Gastroesophageal sphincter (tissue), 4 donors: ENCODE results near the gene IL4I1. TPM values are rescaled to one million over a fixed set of nuclear protein-coding genes. Genes with fewer than 3 reads are reported as not detected.

Experiments
- ATAC-seq: fragments of 150-250 bp; one replicate; pipeline ENCODE4 v1.9.1; 2016; ENCODE audit warnings: mild to moderate bottlenecking, moderate library complexity
- H3K27ac ChIP-seq, 4 donors: fragments of 200-600 bp; sonication (generic) in 3 of 4; 1 replicate in 3 of 4; 2 replicates in 1 of 4; pipeline ENCODE4 v1.5.1; 2016 to 2019
- H3K27me3 ChIP-seq: fragments of 200-600 bp; sonication (generic); one replicate; pipeline ENCODE4 v1.5.1; 2019
- H3K36me3 ChIP-seq, 2 donors: fragments of 200-600 bp; sonication (generic); one replicate each; pipeline ENCODE4 v1.5.1; 2019; ENCODE audit warnings: control low read depth in 1 of 2
- H3K4me1 ChIP-seq, 3 donors: fragments of 200-600 bp; sonication (generic); 1 replicate in 2 of 3; 2 replicates in 1 of 3; pipeline ENCODE4 v1.5.1; 2016 to 2019; ENCODE audit warnings: control low read depth in 2 of 3
- H3K4me3 ChIP-seq, 2 donors: fragments of 200-600 bp; sonication (generic); one replicate each; pipeline ENCODE4 v1.5.1; 2019; ENCODE audit warnings: mild to moderate bottlenecking in 1 of 2, moderate library complexity in 1 of 2
- H3K9me3 ChIP-seq, 3 donors: fragments of 200-600 bp; sonication (generic); one replicate each; pipeline ENCODE4 v1.5.1; 2017 to 2019; ENCODE audit warnings: control low read depth in 2 of 3
- CTCF ChIP-seq, 4 experiments: fragments of 200-600 bp in 2 of 4; fragments of 450-650 bp in 2 of 4; sonication (generic) in 1 of 4; IDR thresholded peaks; one replicate each; pipeline ENCODE4 v1.5.1; 2017 to 2019; ENCODE audit warnings: antibody characterized with exemption in 4 of 4, mild to moderate bottlenecking in 2 of 4, moderate library complexity in 2 of 4
- EP300 ChIP-seq: sonication (generic); formaldehyde crosslinking; IDR thresholded peaks from one replicate; pipeline ENCODE4 v1.6.1; 2017; ENCODE audit warnings: antibody characterized with exemption, mild to moderate bottlenecking
- POLR2A ChIP-seq, 2 donors: fragments of 450-650 bp; IDR thresholded peaks; one replicate each; pipeline ENCODE4 v1.6.1; 2017; ENCODE audit warnings: antibody characterized with exemption in 2 of 2, mild to moderate bottlenecking in 2 of 2, moderate library complexity in 1 of 2
- POLR2AphosphoS5 ChIP-seq: sonication (generic); formaldehyde crosslinking; IDR thresholded peaks from one replicate; pipeline ENCODE4 v1.6.1; 2017; ENCODE audit warnings: antibody characterized with exemption
- WGBS, 2 donors: methylation state at CpG; one replicate each; pipeline ENCODE4 v1.1.5; 2018; ENCODE audit warnings: low coverage in 1 of 2; 5-methylcytosine and 5-hydroxymethylcytosine counted together
- total RNA-seq, 4 donors: library from RNA; depleted of rRNA; stranded (reverse); fragments of >200 nt; gene quantifications; one replicate each; pipeline ENCODE4 v1.1.0, GENCODE V29; 2016

The IL4I1 gene
- total RNA-seq, 4 donors from 2014 or later: 0.39 to 1.2 TPM; not detected in 2

- Histone ChIP-seq H3K9me3 (no peaks in the 10 kb centered on the region), H3K27me3 (no peaks in the 10 kb centered on the region), H3K4me1 (peaks cover 0 to 72% (median 27%) of the 10 kb centered on the region in 3 donors), H3K4me3 (no peak overlapping the region), H3K27ac (peak overlapping the region in 1 of 4 donors; percentile 14), H3K36me3 (peaks cover 0 to 42% of the 10 kb centered on the region in 2 donors)
- no peak for ATAC-seq
- 58 to 72% methylated on average over 2 to 8 of the region's 27 CpGs for WGBS, 2 donors
- TF ChIP-seq POLR2A (IDR thresholded peaks at IDR 0.05): no peak
- no peak for TF ChIP-seq POLR2AphosphoS5
These were observed 24.2 kb downstream of the IL4I1 start for GRCh38 chr19:49872245-49873128.

GRCh38 chr19:49871349-49871985, 25.2 kb downstream of the IL4I1 start:
- peak overlapping the region in 1 of 4 donors; percentile 17 for H3K27ac ChIP-seq
- no peak overlapping the region for H3K4me3 ChIP-seq
- H3K9me3 ChIP-seq: no peaks in the 10 kb centered on the region
- H3K36me3 ChIP-seq: peaks cover 0 to 42% of the 10 kb centered on the region in 2 donors
- ATAC-seq: no peak
- TF ChIP-seq EP300: no peak
- TF ChIP-seq POLR2A (IDR thresholded peaks at IDR 0.05): no peak
- TF ChIP-seq POLR2AphosphoS5: no peak
- TF ChIP-seq CTCF (IDR thresholded peaks at IDR 0.05): no peak
- no peaks in the 10 kb centered on the region for H3K27me3 ChIP-seq
- peaks cover 0 to 78% (median 32%) of the 10 kb centered on the region in 3 donors for H3K4me1 ChIP-seq
- 80 to 84% methylated on average over 3 to 4 of the region's 17 CpGs for WGBS, 2 donors

GRCh38 chr19:49870309-49870901, 26.3 kb downstream of the IL4I1 start:
- no peak for ATAC-seq
- Histone ChIP-seq H3K4me1 (peaks cover 0 to 83% (median 37%) of the 10 kb centered on the region in 3 donors), H3K4me3 (peak overlapping the region; percentile 48 to 59), H3K36me3 (peaks cover 0 to 42% of the 10 kb centered on the region in 2 donors), H3K9me3 (no peaks in the 10 kb centered on the region), H3K27ac (peak overlapping the region; percentile 55 to 93 (median 91)), H3K27me3 (no peaks in the 10 kb centered on the region)
- WGBS, 2 donors: 79% methylated on average over 3 of the region's 15 CpGs; no CpG with 5 or more reads in 1 of the 2 donors
- TF ChIP-seq POLR2A (IDR thresholded peaks at IDR 0.05): no peak
- no peak for TF ChIP-seq EP300
- no peak for TF ChIP-seq CTCF (IDR thresholded peaks at IDR 0.05)

- peaks cover 0 to 42% of the 10 kb centered on the region in 2 donors for H3K36me3 ChIP-seq
- peaks cover 0 to 83% (median 35%) of the 10 kb centered on the region in 3 donors for H3K4me1 ChIP-seq
- peak overlapping the region; percentile 48 to 59 for H3K4me3 ChIP-seq
- 0 to 1% methylated on average over 8 to 11 of the region's 67 CpGs for WGBS, 2 donors
- H3K27ac ChIP-seq: peak overlapping the region; percentile 55 to 98 (median 91)
- no peaks in the 10 kb centered on the region for H3K27me3 ChIP-seq
- ATAC-seq: peak; percentile 90
- TF ChIP-seq EP300 (no peak), CTCF (IDR thresholded peaks at IDR 0.05) (peak in 1 of 4 experiments; percentile 14), POLR2A (IDR thresholded peaks at IDR 0.05) (peak; percentile 40 to 59), POLR2AphosphoS5 (peak; percentile 67)
- H3K9me3 ChIP-seq: no peaks in the 10 kb centered on the region
These were observed 27.0 kb downstream of the IL4I1 start for GRCh38 chr19:49869484-49870308.
